Astrocyte of the spinal cord (primary cell): ENCODE data around the gene TUBA1C.

Experiments
- DNase-seq: peaks from one replicate; pipeline ENCODE4 v3.0.0; 2011; ENCODE audit warnings: low read depth, low spot score
- H3K4me3 ChIP-seq: 2 replicates; pipeline ENCODE4 v1.5.1; 2011; ENCODE audit warnings: low read depth, mild to moderate bottlenecking, low read length, moderate library complexity
- CTCF ChIP-seq: IDR thresholded peaks from 2 replicates; pipeline ENCODE4 v1.5.1; 2012; ENCODE audit warnings: low read depth, mild to moderate bottlenecking, low read length, inconsistent platforms
- in situ Hi-C: cut with HindIII; loops from 2 replicates; pipeline ENCODE4 v1.10.0; 2017; ENCODE audit warnings: low sequenced_read_pairs

TUBA1C gene

GRCh38 chr12:49294086-49294803 is 29.4 kb downstream of the TUBA1C start:
- no peak for DNase-seq
- H3K4me3 ChIP-seq = no peak overlapping the region
- in situ Hi-C loops = no loop called here
- no peak for TF ChIP-seq CTCF

- H3K4me3 ChIP-seq = no peak overlapping the region
- in situ Hi-C loops = no loop called here
- DNase-seq = no peak
- no peak for TF ChIP-seq CTCF
Observed at GRCh38 chr12:49294804-49295081, 29.9 kb downstream of the TUBA1C start.

- in situ Hi-C loops = no loop called here
- TF ChIP-seq CTCF = no peak
- no peak for DNase-seq
- no peak within 1 kb of the TSS for H3K4me3 ChIP-seq
Observed at GRCh38 chr12:49295082-49295936, 30.4 kb downstream of the TUBA1C start, which contains the start of gene PRPH. Gene PRPH, plus strand, starts transcription at chr12:49295147. Its CDS starts 54 bp downstream, at chr12:49295201.

GRCh38 chr12:49296034-49296835 is 31.4 kb downstream of the TUBA1C start:
- H3K4me3 ChIP-seq = no peak overlapping the region
- in situ Hi-C loops = no loop called here
- TF ChIP-seq CTCF = peak; percentile 70
- no peak for DNase-seq

- in situ Hi-C loops = no loop called here
- TF ChIP-seq CTCF = no peak
- H3K4me3 ChIP-seq = no peak overlapping the region
- DNase-seq = no peak
Observed at GRCh38 chr12:49296836-49297694, 32.2 kb downstream of the TUBA1C start.

GRCh38 chr12:49297695-49298060 is 32.8 kb downstream of the TUBA1C start:
- H3K4me3 ChIP-seq = no peak overlapping the region
- TF ChIP-seq CTCF = no peak
- in situ Hi-C loops = no loop called here
- DNase-seq = no peak
